HepG2 (cell line): ENCODE results near the gene NPAS2. TPM values are rescaled to one million over a fixed set of nuclear protein-coding genes. Genes with fewer than 3 reads are reported as not detected.

Source experiments
- ATAC-seq: fragments of 200-7000 bp; cut with Tn5 transposase; 3 replicates; pipeline ENCODE4 v1.9.1; 2020; ENCODE audit warnings: mild to moderate bottlenecking, moderate library complexity
- BruUV-seq: library from RNA; stranded (reverse); fragments of 400-500 nt; replicated peaks from 2 replicates; lab custom pipeline; 2021; lab: Mats Ljungman, UMichigan
- CTCF ChIA-PET: fragments of 300-600 bp; formaldehyde crosslinking; extraction: SDS; loops from one replicate; lab custom pipeline; 2021; ENCODE audit warnings: low total read pairs, inconsistent platforms, low intra/inter-chr PET ratio; lab: Yijun Ruan, JAX
- POLR2A ChIA-PET: fragments of 350-600 bp; sonication (Branson Sonifier 250); formaldehyde crosslinking; loops from one replicate; lab custom pipeline; 2020; ENCODE audit warnings: antibody characterized with exemption, inconsistent platforms; lab: Yijun Ruan, JAX
- DNase-seq: peaks from one replicate; pipeline ENCODE4 v3.0.0-alpha.2; 2015; ENCODE audit warnings: low spot score
- FAIRE-seq: peaks from 3 replicates; lab custom pipeline; 2011; peaks lifted over from hg19 to GRCh38; lab: Jason Lieb, UNC
- H2AFZ ChIP-seq: one replicate; pipeline ENCODE4 v1.6.1; 2011; ENCODE audit warnings: low read length, inconsistent platforms
- H3K27ac ChIP-seq: fragments of 300-600 bp; 3 replicates; pipeline ENCODE4 v1.8.0; 2011; ENCODE audit warnings: mixed run types, mild to moderate bottlenecking, mixed read lengths, low read length, inconsistent platforms; ENCODE audit not compliant: insufficient read depth; ENCODE audit errors: extremely low read length
- H3K27me3 ChIP-seq, 2 experiments: fragments of 200-600 bp in 1 of 2; 2 replicates in 1 of 2; 3 replicates in 1 of 2; pipeline versions ENCODE4 v1.6.0 to v1.8.0; 2011; ENCODE audit warnings: low read length in 2 of 2, mild to moderate bottlenecking in 2 of 2, moderate library complexity in 2 of 2, inconsistent platforms in 1 of 2; ENCODE audit not compliant: insufficient read depth in 2 of 2, control insufficient read depth in 1 of 2
- H3K36me3 ChIP-seq, 2 experiments: fragments of 200-600 bp in 1 of 2; replicated peaks in 1 of 2; 2 replicates in 1 of 2; 3 replicates in 1 of 2; pipeline versions ENCODE4 v1.5.1 to v1.8.0; 2011; ENCODE audit warnings: low read length in 2 of 2, inconsistent platforms in 1 of 2; ENCODE audit not compliant: insufficient read depth in 2 of 2, control insufficient read depth in 1 of 2
- H3K4me1 ChIP-seq: 2 replicates; pipeline ENCODE4 v1.5.1; 2012; ENCODE audit warnings: low read length, inconsistent platforms; ENCODE audit not compliant: insufficient read depth
- H3K4me2 ChIP-seq: 2 replicates; pipeline ENCODE4 v1.6.0; 2011; ENCODE audit warnings: low read depth, low read length, inconsistent platforms
- H3K4me3 ChIP-seq, 3 experiments: fragments of 200-600 bp in 1 of 3; sonication (generic), shearing (Covaris generic) in 1 of 3; replicated peaks in 1 of 3; 2 replicates each; pipeline ENCODE4 v1.5.1; 2011 to 2016; ENCODE audit warnings: low read length in 3 of 3, inconsistent platforms in 2 of 3, low read depth in 2 of 3, mild to moderate bottlenecking in 2 of 3, control low read depth in 1 of 3, mixed read lengths in 1 of 3; ENCODE audit not compliant: insufficient read depth in 1 of 3
- H3K79me2 ChIP-seq: one replicate; pipeline ENCODE4 v1.6.1; 2011; ENCODE audit warnings: low read length, inconsistent platforms; ENCODE audit not compliant: insufficient read depth
- H3K9ac ChIP-seq: 2 replicates; pipeline ENCODE4 v1.6.0; 2011; ENCODE audit warnings: mild to moderate bottlenecking, low read depth, low read length, inconsistent platforms; ENCODE audit not compliant: insufficient read depth
- H3K9me3 ChIP-seq: 2 replicates; pipeline ENCODE4 v1.5.1; 2012; ENCODE audit warnings: mild to moderate bottlenecking, low read length
- H4K20me1 ChIP-seq: 2 replicates; pipeline ENCODE4 v1.6.0; 2011; ENCODE audit warnings: inconsistent platforms, mild to moderate bottlenecking, low read length, moderate library complexity; ENCODE audit not compliant: insufficient read depth
- AKAP8 ChIP-seq: sonication (generic); formaldehyde crosslinking; IDR thresholded peaks from 2 replicates; pipeline ENCODE4 v1.5.1; 2020; ENCODE audit warnings: mild to moderate bottlenecking, missing genetic modification reagents
- ATF7-NPFF ChIP-seq: sonication (generic); formaldehyde crosslinking; IDR thresholded peaks from 2 replicates; pipeline ENCODE4 v1.8.1; 2023; ENCODE audit warnings: mild to moderate bottlenecking, low read depth, missing genetic modification reagents, moderate library complexity
- CBX2 ChIP-seq, 2 experiments: fragments of 200-600 bp in 1 of 2; sonication (generic); formaldehyde crosslinking in 1 of 2; IDR thresholded peaks; 2 replicates each; pipeline versions ENCODE4 v1.7.0 to v1.8.1; 2018 to 2022; ENCODE audit warnings: low read depth in 2 of 2, low read length in 1 of 2, mild to moderate bottlenecking in 1 of 2, missing genetic modification reagents in 1 of 2
- HNRNPUL1 ChIP-seq: fragments of 200-400 bp; formaldehyde crosslinking; IDR thresholded peaks from 2 replicates; pipeline ENCODE4 v1.6.1; 2017; ENCODE audit warnings: low read depth, mild to moderate bottlenecking, low read length, moderate library complexity
- HOXD1 ChIP-seq: sonication (generic); formaldehyde crosslinking; IDR thresholded peaks from 2 replicates; pipeline ENCODE4 v1.5.0; 2020; ENCODE audit warnings: missing genetic modification reagents
- MED1 ChIP-seq: sonication (generic); formaldehyde crosslinking; IDR thresholded peaks from 2 replicates; pipeline ENCODE4 v1.4.0; 2020; ENCODE audit warnings: missing genetic modification reagents
- RBM39 ChIP-seq: fragments of 200-400 bp; formaldehyde crosslinking; IDR thresholded peaks from one replicate; pipeline ENCODE4 v1.6.1; 2018; ENCODE audit warnings: antibody characterized with exemption, mild to moderate bottlenecking, low read depth, low read length; ENCODE audit not compliant: poor library complexity, severe bottlenecking
- RFXAP ChIP-seq: sonication (generic); formaldehyde crosslinking; IDR thresholded peaks from 2 replicates; pipeline ENCODE4 v1.4.0; 2020; ENCODE audit warnings: missing genetic modification reagents, borderline replicate concordance
- RXRB ChIP-seq: IDR thresholded peaks from 2 replicates; pipeline ENCODE4 v1.6.1; 2016; ENCODE audit warnings: borderline replicate concordance, missing genetic modification reagents, missing compliant biosample characterization
- SOX13 ChIP-seq, 3 experiments: fragments of 450-650 bp in 1 of 3; sonication (generic) in 1 of 3; formaldehyde crosslinking in 1 of 3; IDR thresholded peaks in 2 of 3; conservative IDR thresholded peaks in 1 of 3; 2 replicates each; pipeline versions ENCODE4 v1.5.0 to v1.6.1; 2016 to 2020; ENCODE audit warnings: antibody characterized with exemption in 1 of 3, mild to moderate bottlenecking in 1 of 3, missing compliant biosample characterization in 1 of 3, missing genetic modification reagents in 1 of 3, moderate library complexity in 1 of 3
- THYN1 ChIP-seq: sonication (generic); formaldehyde crosslinking; IDR thresholded peaks from 2 replicates; pipeline ENCODE4 v1.8.1; 2023; ENCODE audit warnings: low read depth, mild to moderate bottlenecking, moderate library complexity, missing genetic modification reagents, borderline replicate concordance
- TP53 ChIP-seq: sonication (generic); formaldehyde crosslinking; conservative IDR thresholded peaks from 2 replicates; pipeline ENCODE4 v1.4.0; 2020; ENCODE audit warnings: missing genetic modification reagents
- ZKSCAN8 ChIP-seq: IDR thresholded peaks from 2 replicates; pipeline ENCODE4 v1.6.1; 2016; ENCODE audit warnings: borderline replicate concordance, missing genetic modification reagents, missing compliant biosample characterization
- ZNF549 ChIP-seq: sonication (generic); formaldehyde crosslinking; IDR thresholded peaks from 2 replicates; pipeline ENCODE4 v1.5.0; 2020; ENCODE audit warnings: missing genetic modification reagents
- WGBS: methylation state at CpG from one replicate; pipeline ENCODE4 v1.1.6; 2017; ENCODE audit warnings: low lambda C conversion rate; 5-methylcytosine and 5-hydroxymethylcytosine counted together
- in situ Hi-C: cut with HindIII; loops from 2 replicates; pipeline ENCODE4 v1.10.0; 2017; ENCODE audit warnings: low pct_unique_long_range_greater_than_20kb; ENCODE audit not compliant: extremely low pct_ligation_motif_present
- intact Hi-C: fragments of 100-400 bp; cut with micrococcal nuclease; formaldehyde crosslinking; loops from one replicate; pipeline ENCODE4 v1.10.0; 2022; ENCODE audit not compliant: unreplicated experiment
- polyA plus RNA-seq, 8 experiments: library from polyadenylated mRNA; depleted of rRNA in 3 of 8; stranded (reverse) in 7 of 8; unstranded in 1 of 8; fragments of >200 nt; fragmentation: Illumina TruSeq in 4 of 8; extraction: Trizol in 4 of 8; gene quantifications; 2 replicates each; pipeline versions ENCODE4 v1.2.1 to v1.2.3, GENCODE V29; 2011 to 2016; ENCODE audit warnings: low read depth in 4 of 8, missing spikeins in 1 of 8, mixed read lengths in 1 of 8; ENCODE audit not compliant: insufficient read depth in 1 of 8
- total RNA-seq, 5 experiments: library from RNA; depleted of rRNA; stranded (reverse); fragments of >200 nt; fragmentation: Illumina TruSeq; extraction: Trizol; gene quantifications; 2 replicates each; pipeline ENCODE4 v1.2.3, GENCODE V29; 2016; ENCODE audit warnings: low read depth in 1 of 5
- TF ChIP-seq, protein P1 (sequence below): sonication (generic); formaldehyde crosslinking; IDR thresholded peaks from 2 replicates; pipeline ENCODE4 v1.5.1; 2020; ENCODE audit warnings: mild to moderate bottlenecking, moderate library complexity, missing genetic modification reagents
- TF ChIP-seq, protein P2 (sequence below): sonication (generic); formaldehyde crosslinking; IDR thresholded peaks from 2 replicates; pipeline ENCODE4 v1.4.0; 2020; ENCODE audit warnings: missing genetic modification reagents, borderline replicate concordance

NPAS2 gene
- total and polyA plus RNA-seq, 2 of the 13 experiments (the other 11 are each of a cell fraction or from before 2014, with no cell fraction given) = 14.8 to 37.5 TPM

DNA sequence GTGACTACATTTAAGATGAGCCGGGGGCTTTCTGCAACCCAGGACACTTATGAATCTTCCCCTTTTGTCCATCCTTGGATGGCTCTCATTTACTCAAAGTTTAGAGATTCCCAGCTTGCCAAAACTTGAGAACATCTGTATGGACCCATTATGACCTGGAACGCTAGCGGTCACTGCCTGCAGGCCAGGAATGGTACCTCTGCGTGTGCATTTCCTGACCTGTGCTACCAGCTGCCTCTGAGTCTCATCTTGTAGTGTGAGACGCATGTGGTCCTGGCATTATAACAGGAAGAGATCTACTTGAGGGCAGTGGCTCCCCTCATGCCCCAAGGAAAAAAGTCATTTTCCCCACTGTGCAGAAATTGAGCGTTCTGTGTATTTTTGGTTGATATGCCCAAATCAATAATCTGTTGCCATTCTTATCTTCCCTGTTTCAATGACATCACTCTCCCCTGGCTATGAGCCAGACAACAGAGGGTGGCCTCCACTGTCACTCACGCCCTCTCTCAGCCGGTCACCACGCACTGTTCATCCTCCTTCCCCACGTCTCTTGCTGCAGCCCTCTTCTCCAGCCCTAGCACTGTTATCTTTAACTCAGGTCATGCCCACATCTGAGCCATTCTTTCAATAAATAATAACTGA is 28.5 kb upstream of the NPAS2 start:
- FAIRE-seq = no peak
- ChIA-PET POLR2A (interaction anchor here (1.9 kb wide), 1 partner anchor 11 kb away, joined by 4 read pairs; no protein-coding TSS in a partner anchor), CTCF (no interaction called here)
- Histone ChIP-seq H2AFZ (peak overlapping the region; percentile 20), H4K20me1 (no peaks in the 10 kb centered on the region), H3K4me3 (no peak overlapping the region), H3K79me2 (no peaks in the 10 kb centered on the region), H3K4me1 (peaks cover 62% of the 10 kb centered on the region), H3K27ac (no peak overlapping the region), H3K36me3 (no peaks in the 10 kb centered on the region), H3K9me3 (no peaks in the 10 kb centered on the region), H3K9ac (no peak overlapping the region), H3K27me3 (no peaks in the 10 kb centered on the region), H3K4me2 (peak overlapping the region; percentile 38)
- DNase-seq = peak; percentile 51
- ATAC-seq = peak; percentile 45
- no TSS peak for BruUV-seq
- in situ Hi-C loops (no loop called here), intact Hi-C loops (no loop called here)
- 47% methylated on average over 10 of the region's 10 CpGs for WGBS
- TF ChIP-seq ATF7-NPFF (CRISPR knock-in tag) = no peak
- TF ChIP-seq, protein P1, sequence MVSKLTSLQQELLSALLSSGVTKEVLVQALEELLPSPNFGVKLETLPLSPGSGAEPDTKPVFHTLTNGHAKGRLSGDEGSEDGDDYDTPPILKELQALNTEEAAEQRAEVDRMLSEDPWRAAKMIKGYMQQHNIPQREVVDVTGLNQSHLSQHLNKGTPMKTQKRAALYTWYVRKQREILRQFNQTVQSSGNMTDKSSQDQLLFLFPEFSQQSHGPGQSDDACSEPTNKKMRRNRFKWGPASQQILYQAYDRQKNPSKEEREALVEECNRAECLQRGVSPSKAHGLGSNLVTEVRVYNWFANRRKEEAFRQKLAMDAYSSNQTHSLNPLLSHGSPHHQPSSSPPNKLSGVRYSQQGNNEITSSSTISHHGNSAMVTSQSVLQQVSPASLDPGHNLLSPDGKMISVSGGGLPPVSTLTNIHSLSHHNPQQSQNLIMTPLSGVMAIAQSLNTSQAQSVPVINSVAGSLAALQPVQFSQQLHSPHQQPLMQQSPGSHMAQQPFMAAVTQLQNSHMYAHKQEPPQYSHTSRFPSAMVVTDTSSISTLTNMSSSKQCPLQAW (CRISPR knock-in tag) = no peak
- no peak for TF ChIP-seq CBX2 (IDR thresholded peaks at IDR 0.05; ENCODE audit: low read depth, low read length)
- no peak for TF ChIP-seq CBX2 (CRISPR knock-in tag; IDR thresholded peaks at IDR 0.05; ENCODE audit: low read depth)
- 0 out of 2 replicates have a peak, but pooled peaks have one; percentile 8 for TF ChIP-seq RXRB
- no peak for TF ChIP-seq HOXD1 (CRISPR knock-in tag)
- TF ChIP-seq ZNF549 (CRISPR knock-in tag) = no peak
- no peak for TF ChIP-seq SOX13 (IDR thresholded peaks at IDR 0.05)
- no peak for TF ChIP-seq SOX13 (CRISPR knock-in tag; conservative IDR thresholded peaks at IDR 0.05 in 1 of 2, IDR thresholded peaks at IDR 0.05 in 1 of 2)
- no peak for TF ChIP-seq MED1
- TF ChIP-seq THYN1 (CRISPR knock-in tag) = no peak
- TF ChIP-seq TP53 (CRISPR knock-in tag) = no peak
- no peak for TF ChIP-seq RFXAP (CRISPR knock-in tag)
- TF ChIP-seq, protein P2, sequence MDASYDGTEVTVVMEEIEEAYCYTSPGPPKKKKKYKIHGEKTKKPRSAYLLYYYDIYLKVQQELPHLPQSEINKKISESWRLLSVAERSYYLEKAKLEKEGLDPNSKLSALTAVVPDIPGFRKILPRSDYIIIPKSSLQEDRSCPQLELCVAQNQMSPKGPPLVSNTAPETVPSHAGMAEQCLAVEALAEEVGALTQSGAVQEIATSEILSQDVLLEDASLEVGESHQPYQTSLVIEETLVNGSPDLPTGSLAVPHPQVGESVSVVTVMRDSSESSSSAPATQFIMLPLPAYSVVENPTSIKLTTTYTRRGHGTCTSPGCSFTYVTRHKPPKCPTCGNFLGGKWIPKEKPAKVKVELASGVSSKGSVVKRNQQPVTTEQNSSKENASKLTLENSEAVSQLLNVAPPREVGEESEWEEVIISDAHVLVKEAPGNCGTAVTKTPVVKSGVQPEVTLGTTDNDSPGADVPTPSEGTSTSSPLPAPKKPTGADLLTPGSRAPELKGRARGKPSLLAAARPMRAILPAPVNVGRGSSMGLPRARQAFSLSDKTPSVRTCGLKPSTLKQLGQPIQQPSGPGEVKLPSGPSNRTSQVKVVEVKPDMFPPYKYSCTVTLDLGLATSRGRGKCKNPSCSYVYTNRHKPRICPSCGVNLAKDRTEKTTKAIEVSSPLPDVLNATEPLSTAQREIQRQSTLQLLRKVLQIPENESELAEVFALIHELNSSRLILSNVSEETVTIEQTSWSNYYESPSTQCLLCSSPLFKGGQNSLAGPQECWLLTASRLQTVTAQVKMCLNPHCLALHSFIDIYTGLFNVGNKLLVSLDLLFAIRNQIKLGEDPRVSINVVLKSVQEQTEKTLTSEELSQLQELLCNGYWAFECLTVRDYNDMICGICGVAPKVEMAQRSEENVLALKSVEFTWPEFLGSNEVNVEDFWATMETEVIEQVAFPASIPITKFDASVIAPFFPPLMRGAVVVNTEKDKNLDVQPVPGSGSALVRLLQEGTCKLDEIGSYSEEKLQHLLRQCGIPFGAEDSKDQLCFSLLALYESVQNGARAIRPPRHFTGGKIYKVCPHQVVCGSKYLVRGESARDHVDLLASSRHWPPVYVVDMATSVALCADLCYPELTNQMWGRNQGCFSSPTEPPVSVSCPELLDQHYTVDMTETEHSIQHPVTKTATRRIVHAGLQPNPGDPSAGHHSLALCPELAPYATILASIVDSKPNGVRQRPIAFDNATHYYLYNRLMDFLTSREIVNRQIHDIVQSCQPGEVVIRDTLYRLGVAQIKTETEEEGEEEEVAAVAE (CRISPR knock-in tag) = no peak
- TF ChIP-seq HNRNPUL1 = no peak
- TF ChIP-seq ZKSCAN8 = no peak
- no peak for TF ChIP-seq RBM39
- TF ChIP-seq AKAP8 (CRISPR knock-in tag) = no peak
